IMR-90 (cell line): ENCODE results near the gene CDCA4.

Experiments used
- BHLHE40 ChIP-seq: fragments of 150-350 bp; IDR thresholded peaks from 2 replicates; pipeline ENCODE4 v1.6.1; 2016; ENCODE audit warnings: mild to moderate bottlenecking, low read depth, low read length
- CHD1 ChIP-seq: IDR thresholded peaks from 2 replicates; pipeline ENCODE4 v1.6.1; 2012; ENCODE audit warnings: low read depth, low read length, improper control_type of control experiment
- CTCF ChIP-seq: conservative IDR thresholded peaks from 2 replicates; pipeline ENCODE4 v1.5.1; 2012; ENCODE audit warnings: mild to moderate bottlenecking, low read depth, low read length, improper control_type of control experiment
- ELK1 ChIP-seq: fragments of 150-350 bp; IDR thresholded peaks from 2 replicates; pipeline ENCODE4 v1.6.1; 2016; ENCODE audit warnings: low read depth, mild to moderate bottlenecking, low read length, moderate library complexity, borderline replicate concordance
- FOS ChIP-seq: fragments of 150-350 bp; IDR thresholded peaks from 2 replicates; pipeline ENCODE4 v1.6.1; 2016; ENCODE audit warnings: low read depth, low read length
- MAFK ChIP-seq: IDR thresholded peaks from 2 replicates; pipeline ENCODE4 v1.6.1; 2012; ENCODE audit warnings: low read depth, low read length, improper control_type of control experiment
- POLR2A ChIP-seq: IDR thresholded peaks from 2 replicates; pipeline ENCODE4 v1.6.1; 2012; ENCODE audit warnings: mild to moderate bottlenecking, low read depth, low read length
- RCOR1 ChIP-seq: IDR thresholded peaks from 2 replicates; pipeline ENCODE4 v1.6.1; 2012; ENCODE audit warnings: mild to moderate bottlenecking, low read length, improper control_type of control experiment; ENCODE audit not compliant: insufficient replicate concordance
- RFX5 ChIP-seq: IDR thresholded peaks from 2 replicates; pipeline ENCODE4 v1.8.0; 2012; ENCODE audit warnings: low read depth, mild to moderate bottlenecking, low read length, moderate library complexity
- SMC3 ChIP-seq: fragments of 150-350 bp; IDR thresholded peaks from 2 replicates; pipeline ENCODE4 v1.6.1; 2016; ENCODE audit warnings: low read depth, mild to moderate bottlenecking, antibody characterized with exemption, low read length, moderate library complexity
- USF2 ChIP-seq: fragments of 150-350 bp; IDR thresholded peaks from 2 replicates; pipeline ENCODE4 v1.6.1; 2017; ENCODE audit warnings: mild to moderate bottlenecking, antibody characterized with exemption, low read length, low read depth

GRCh38 chr14:105064001-105064400, 43.1 kb upstream of the CDCA4 start:
- no peak for TF ChIP-seq CTCF
- no peak for TF ChIP-seq ELK1
- no peak for TF ChIP-seq CHD1
- no peak for TF ChIP-seq POLR2A
- no peak for TF ChIP-seq BHLHE40
- no peak for TF ChIP-seq RCOR1
- no peak for TF ChIP-seq MAFK
- no peak for TF ChIP-seq FOS
- TF ChIP-seq USF2: no peak
- TF ChIP-seq SMC3: no peak
- no peak for TF ChIP-seq RFX5
